HG03521 (cell line): ENCODE measurements around the gene PLXNA2.

Source experiments
- ATAC-seq: cut with Tn5 transposase; IDR thresholded peaks from one replicate; pipeline ENCODE4 v1.9.1; 2021; ENCODE audit warnings: mild to moderate bottlenecking, moderate library complexity; ENCODE audit not compliant: unreplicated experiment

The PLXNA2 gene

DNA sequence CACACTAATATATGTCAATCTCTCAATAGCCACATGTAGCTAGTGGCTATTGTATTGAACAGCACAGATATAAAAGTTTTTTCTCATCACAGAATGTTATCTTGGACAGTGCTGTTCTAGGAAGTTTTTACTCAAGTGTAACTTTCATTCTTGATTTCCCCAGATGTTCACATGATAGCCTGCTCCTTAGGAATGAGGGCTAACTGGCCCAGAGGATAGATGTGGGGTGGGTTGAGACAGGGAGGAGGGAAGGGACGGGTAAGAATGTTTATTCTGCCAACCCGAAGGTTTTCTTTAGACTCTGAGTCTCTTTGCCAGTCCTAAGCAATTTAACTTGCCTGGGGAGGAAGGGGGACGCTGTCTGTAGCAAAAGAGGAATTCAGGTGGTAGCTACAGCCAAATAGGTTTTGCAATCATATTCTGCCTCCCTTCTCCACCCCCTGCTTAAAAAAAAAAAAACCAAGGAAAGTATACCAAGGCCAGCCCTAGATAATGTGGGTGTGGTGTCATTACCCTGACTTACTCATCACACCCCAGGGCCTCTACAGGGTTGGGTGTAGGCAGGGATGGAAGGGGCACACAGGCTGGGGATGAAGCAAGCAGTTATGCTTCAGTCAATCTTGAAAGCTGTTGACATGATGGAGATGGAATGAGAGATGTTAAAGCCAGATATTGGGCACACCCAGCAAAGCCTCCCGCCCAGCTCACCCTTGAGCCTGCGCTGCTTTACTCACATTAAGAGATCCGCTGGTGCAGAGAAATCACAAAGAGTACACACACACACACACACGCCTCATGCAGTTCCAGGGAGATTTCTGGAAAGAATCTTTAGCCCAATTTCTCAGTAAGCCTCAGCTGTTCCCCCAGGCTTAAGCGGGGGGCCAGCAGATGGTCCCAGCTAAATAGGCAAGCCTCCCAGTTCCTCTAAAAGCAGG lies 59.9 kb downstream of the PLXNA2 start:
- no peak for ATAC-seq

DNA sequence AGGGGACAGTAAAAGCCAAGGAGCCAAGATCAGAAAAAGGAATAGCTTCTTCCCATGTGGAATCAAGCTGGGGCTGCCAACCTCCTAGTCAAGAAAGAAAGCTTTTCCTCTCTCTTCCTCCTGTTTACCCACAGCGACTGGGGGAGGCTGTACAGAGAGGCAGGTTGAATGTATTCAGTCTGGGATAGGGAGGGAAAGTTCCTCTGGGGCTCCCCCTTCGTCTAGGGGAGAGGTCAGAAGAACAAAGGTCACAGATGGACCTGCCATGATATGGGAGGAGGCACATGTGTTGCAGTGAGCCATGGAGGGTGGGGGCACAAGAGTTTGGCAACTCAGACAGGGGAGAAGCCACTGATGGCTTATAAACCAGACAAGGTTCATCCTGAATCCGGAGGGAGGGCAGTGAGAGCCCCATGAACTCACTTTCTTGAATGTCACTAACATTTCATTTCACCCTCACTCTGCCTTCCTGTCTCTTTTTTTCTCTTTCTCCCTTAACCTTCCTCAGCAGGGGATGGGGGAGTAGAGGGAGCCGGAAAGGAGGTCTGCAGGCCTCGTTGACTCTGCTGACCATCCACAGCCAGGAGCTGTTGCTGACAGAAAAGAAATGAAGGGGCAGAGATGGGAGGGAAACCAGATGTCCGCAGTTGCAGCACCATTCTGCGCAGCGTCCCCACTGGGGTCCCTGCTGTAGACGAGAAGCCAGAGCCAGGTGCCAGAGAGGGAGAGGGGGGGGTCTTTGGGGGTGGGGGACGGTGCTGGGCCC lies 61.1 kb downstream of the PLXNA2 start:
- no peak for ATAC-seq

DNA sequence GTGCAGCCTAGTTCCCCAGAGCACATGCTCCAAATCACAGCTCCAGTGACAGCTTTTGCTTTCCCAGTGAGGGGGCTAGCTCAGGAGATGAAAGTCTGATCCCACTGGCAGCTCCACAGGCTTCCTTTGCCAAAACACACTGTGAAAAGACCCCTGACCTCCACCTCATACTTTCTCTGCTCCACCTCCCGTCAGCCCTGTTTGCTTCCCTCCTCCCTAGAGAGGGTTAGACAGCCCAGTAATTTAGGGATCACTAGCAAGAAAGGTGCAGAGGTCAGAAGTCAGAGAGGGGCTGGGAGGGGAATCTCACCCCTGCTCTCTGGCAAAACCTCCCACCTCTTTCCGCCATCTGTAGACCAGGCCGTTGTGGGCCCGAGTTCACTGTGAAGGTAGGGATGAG lies 62.8 kb downstream of the PLXNA2 start:
- no peak for ATAC-seq

- no peak for ATAC-seq
Observed at GRCh38 chr1:208180421-208180820, 63.8 kb downstream of the PLXNA2 start.

DNA sequence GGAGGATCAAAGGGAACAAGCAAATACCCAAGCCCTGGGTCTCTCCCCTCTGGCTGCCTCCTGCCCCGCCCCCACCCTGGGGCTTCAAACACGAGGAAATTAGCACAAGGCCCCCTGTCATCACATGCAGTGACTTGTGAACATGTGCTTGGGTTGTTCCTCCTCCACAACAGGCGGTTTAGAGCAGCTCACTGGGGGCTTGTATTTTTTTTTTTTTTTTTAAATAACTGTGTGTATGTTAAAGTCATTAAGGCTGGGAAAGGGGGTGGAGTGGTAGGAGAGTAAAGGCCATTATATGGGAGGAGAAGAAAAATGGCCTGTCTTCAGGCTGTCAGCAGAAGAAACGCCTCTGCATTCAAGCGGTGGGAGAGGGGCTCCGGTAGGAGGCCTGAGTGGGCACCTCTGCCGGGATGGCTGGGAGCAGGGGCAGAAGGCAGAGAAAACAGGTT lies 64.2 kb downstream of the PLXNA2 start:
- ATAC-seq = no peak

DNA sequence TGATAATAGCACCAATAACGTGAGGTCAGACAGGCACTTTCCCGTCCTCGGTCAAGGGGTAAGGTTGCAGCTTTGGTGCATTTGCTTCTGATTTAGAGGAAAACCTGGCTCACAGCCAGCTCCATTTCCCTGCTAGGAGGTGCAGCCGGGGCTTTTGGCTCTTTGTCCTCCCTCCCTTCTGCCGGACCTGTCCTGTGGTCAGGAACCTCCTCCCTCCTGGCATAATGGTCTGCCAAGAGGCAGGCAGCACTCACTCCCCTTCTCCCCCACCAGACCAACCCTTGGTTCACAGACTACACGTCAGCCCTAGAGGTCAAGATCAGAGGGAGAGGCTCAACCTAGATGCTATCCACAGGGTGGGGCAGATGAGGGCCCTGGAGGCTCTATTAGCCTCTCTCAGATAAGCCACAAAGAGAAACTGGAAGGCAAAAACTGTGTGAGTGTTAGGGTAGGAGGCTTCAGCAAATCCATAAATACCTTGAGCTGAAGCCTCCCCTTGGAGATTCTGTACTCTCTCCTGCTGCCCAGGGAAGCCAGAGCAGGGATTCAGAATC lies 64.8 kb downstream of the PLXNA2 start:
- no peak for ATAC-seq

GRCh38 chr1:208178091-208178529 lies 66.1 kb downstream of the PLXNA2 start:
- ATAC-seq = no peak

DNA sequence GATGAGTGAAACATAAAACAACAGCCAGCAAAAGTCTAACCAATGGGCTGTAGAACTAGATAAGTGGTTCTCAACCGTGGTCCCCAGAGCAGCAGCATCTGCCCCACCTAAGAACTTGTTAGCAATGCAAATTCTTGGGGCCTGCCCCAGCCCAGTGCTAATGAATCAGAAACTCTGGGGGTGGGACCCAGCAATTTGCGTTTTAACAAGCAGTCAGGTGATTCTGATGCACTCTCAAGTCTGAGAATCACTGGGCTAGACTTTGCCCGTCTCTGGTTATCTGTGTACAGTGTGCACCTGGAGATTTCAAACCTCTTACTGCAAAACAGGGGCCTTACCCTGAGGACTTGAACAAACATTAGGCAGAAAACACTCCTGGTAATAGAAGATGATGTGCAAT lies 66.5 kb downstream of the PLXNA2 start:
- no peak for ATAC-seq

- ATAC-seq = no peak
Observed at GRCh38 chr1:208176649-208177048, 67.5 kb downstream of the PLXNA2 start.

GRCh38 chr1:208175508-208175895 lies 68.7 kb downstream of the PLXNA2 start:
- ATAC-seq = no peak

- no peak for ATAC-seq
Observed at GRCh38 chr1:208174731-208175507, 69.3 kb downstream of the PLXNA2 start.

GRCh38 chr1:208174200-208174599 lies 70.0 kb downstream of the PLXNA2 start:
- ATAC-seq = no peak

DNA sequence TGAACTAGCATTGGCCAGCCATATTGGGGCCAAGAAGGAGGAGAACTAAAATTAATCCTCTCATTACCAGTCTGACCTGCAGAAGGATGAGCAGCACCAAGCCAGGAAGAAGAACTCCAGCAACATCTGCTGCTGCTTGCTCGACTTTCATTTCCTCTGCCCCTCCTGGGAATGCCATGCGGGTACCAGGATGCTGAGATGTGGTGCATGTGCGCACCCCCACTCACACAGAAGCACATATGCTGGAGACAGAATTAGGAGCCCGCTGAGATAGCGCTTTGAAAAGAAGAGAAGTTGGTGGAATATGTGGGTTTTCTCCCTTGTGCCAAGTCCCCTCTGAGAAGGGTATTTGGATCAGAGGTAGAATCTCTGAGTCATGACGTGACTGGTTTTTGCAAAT lies 70.4 kb downstream of the PLXNA2 start:
- ATAC-seq = no peak

GRCh38 chr1:208172423-208173145 lies 71.6 kb downstream of the PLXNA2 start:
- no peak for ATAC-seq

DNA sequence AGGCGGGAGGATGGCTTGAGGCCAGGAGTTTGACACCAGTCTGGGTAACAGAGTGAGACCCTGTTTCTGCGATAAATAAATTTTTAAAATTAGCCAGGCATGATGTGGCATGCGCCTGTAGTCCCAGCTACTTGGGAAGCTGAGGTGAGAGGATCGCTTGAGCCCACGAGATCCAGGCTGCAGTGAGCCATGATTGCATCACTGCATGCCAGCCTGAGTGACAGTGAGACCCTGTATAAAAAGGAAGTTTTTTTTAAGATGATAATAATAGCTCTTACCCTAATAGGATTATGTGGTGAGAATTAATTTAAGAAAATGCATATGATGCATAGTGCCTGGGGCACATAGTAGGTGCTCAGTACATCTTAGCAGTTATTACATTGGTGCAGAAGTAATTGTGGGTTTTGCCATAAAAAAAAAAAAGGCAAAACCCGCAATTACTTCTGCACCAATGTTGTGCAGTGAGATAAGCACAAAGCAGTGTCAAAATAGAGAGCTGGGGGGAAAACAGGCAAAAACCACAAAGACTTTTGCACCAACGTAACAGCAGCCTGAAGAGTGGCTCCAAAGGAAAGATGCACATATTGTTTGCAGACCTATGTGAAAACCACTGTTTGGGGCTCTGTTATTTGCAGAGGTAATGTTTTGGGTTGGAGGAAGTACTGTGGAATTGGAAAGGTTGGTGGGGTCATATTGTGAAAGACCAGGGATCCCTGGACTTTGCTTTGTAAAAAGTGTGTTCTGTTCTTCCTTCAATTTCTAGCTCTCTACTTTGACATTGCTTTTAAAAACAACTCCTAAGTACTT lies 72.4 kb downstream of the PLXNA2 start:
- no peak for ATAC-seq

DNA sequence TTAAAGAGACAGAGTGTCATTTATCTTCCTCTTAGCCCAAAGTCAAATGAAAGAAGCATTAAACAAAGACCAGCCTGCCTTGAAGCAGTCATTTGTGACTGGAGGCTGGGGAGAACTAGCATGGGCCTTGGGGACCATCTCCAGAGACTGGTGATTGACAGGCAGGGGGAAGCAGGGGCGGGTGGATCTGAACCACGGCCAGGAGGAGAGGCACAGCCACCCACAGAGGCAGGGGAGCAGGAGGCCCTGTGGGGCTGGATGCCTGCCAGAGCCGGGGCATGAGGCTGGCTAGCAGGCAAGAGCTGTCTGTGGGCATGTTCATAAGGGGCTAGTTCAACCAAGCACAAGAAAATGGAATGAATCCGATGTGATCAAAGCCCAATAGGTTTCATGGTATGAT lies 73.9 kb downstream of the PLXNA2 start:
- ATAC-seq = no peak

DNA sequence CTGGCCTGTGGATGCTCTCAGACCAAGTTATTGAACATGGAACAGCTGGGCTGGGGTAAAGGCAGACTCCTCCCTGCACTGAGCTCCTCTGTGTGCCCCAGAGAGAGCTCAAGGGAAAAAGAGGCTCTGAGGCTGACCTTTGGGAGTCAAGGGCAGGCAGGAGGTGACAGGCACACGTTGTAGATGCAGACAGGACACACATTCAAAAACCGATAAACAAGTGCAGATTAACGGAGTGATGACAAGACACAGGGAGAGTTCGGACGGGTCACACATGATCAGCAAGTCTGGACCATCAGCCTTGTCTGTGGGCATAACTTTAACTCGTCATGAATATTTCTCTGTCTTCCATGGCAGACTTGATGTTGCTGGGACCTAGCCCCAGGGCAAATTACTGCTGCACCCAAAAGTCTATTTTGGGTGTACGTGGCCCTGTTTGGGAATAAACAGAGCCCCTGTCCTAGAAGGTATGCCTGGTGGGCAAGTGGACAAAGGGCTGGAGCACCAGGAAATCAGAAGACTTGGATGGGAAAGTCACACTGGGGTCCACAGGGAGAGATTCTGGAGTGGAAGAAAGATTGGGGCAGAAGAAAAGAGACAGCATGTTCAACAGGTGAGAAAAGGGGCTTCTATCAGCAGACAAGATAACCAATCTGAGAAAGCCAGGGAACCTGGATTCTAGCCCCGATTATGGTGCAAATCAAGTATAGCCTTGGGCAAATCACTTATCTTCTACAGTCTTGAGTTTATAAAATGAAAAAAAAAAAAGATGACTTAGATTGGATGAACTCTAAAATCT lies 74.9 kb downstream of the PLXNA2 start:
- no peak for ATAC-seq

DNA sequence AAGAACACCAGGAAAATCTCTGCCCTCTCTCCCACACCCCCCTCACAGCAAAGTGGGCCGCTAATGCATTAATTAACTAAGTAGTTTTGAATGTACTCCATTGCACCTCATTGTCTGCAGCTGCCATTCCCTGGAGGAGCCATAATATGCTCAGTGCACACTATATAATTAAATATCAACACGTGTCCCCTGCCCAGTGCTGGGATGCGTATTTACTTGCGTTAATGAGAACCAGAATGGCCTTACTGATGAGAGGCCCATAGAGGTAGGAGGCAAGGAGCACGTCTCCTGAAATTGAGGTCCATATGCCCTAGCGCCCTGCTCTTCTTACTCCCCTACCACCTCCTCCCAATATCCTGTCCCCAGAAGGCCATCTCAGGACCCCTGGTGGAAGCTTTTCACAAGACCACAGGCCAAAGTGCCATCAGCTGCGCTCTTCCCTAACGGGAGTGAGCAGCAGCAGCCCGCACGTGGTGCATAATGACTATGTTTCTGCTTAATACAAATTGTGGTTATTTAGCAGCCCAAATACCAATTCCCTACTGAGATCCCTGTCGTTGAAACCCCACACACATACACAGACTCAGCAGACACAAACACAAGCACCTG lies 76.8 kb downstream of the PLXNA2 start:
- no peak for ATAC-seq
